HG03097 (cell line): ENCODE results near the gene CCBE1.

Experiments
- ATAC-seq: cut with Tn5 transposase; IDR thresholded peaks from one replicate; pipeline ENCODE4 v1.9.1; 2021; ENCODE audit not compliant: unreplicated experiment, low FRiP score

The CCBE1 gene

DNA sequence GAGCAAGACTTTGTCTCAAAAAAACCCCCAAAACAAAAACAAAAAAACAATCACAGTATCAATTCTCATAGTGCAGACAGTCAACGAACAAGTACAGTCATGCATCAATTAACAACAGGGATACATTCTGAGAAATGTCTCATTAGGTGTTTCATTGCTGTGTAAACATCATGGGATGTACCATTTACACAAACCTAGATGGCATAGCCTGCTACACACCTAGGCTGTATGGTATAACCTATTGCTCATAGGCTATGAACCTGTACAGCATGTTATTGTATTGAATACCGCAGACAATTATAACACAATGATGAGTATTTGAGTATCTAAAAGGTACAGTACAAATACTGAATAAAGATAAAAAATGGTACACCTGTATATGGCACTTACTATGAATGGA, 270.4 kb downstream of the CCBE1 start:
- ATAC-seq, result no peak

DNA sequence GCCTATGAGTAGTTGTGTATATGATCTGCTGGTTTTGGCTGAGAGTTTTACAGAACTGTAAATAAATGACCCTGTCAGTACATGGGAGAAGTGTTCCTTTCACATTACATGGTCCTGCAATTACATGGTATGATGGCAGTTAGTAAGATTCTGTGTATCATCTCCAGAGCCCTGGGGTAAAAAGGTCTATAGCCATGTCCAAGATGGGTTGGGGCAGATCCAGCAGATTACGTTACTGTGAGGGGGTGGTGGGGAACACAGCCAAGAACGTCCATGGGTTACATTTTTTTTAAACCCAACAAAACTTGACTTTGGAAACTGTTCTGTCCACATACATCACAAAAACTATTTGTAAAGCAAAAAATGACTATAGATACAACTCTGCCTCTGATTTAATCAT, 274.0 kb downstream of the CCBE1 start:
- no peak for ATAC-seq

DNA sequence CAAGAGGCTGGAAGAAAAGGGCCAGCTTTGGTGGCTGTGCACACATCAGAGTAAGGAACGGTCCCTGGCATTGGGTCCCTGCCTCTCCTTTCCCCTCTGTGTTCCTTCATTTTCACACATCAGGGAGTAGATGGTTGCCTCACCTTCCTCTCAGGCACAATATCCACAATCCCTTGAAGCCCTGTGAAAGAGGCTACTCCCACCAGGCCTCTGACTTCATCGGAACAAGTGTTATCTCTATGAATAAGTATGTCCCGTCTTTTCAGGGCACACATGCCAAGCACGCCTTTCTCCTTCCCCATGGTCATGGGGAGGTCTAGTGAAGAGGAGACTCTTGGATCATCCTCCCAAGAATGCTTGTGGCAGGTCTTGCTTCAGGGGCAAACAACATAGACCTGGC, 277.0 kb downstream of the CCBE1 start:
- ATAC-seq, result no peak

DNA sequence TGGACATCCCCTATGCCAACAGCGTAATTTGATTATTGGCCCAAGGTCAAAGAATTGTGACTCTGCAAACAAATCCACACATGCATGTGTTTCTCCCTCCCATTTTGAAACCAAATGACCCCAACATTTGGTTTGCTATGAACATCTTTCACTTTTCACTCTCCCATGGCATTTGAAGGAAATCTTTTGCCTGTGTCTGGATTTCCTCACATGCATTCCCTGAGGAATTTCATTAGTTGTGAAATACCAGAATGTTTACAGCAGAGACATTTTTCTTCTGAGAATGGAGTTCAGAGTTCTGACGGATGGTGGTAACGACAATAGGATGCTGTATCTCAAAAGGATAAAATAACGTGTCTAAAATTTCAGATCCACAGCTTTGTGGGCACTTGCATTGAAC, 277.8 kb downstream of the CCBE1 start:
- no peak for ATAC-seq

DNA sequence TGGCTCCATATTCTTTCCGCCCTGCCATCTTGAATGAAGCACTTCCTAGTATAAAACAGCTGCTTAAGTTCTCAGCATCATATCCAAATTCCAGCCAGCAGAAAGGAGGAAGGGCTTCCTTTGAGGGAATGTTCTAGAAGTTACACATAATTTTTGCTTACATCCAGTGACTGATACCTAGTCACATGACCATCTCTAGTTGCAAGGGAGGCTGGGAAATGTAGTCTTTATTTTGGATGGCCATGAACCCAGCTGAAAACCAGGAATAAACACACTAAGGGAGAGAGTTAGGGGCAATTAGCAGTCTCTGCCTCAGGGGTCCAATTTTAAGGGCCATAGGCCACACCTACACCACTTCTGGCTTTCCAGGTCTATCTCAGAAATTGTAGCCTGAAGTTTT, 280.4 kb downstream of the CCBE1 start:
- no peak for ATAC-seq

DNA sequence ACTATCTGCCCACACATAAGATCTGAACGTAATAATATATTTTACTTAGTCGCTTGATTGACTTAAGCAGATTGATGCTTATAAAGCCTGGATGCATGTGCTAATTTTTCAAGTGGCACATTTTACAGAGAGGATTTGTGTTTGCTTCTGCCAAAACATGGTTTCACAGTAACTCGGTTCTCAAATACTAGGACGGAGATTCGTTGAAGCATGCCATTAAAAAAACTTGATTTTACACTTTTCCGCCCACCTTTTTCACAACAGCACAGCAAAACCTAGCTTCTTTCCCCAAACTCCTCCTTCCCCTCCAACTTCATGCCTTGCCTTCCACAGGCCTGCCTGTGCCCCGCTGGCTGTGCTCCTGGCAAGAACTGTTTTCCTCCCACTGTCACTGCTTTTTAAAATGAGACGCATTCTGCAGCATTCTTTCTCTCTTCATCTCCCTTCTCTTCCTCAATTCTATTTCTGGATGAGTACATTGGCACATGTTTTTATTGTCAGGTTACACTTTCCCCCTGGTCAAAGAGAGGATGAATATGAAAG, 283.0 kb downstream of the CCBE1 start:
- no peak for ATAC-seq

DNA sequence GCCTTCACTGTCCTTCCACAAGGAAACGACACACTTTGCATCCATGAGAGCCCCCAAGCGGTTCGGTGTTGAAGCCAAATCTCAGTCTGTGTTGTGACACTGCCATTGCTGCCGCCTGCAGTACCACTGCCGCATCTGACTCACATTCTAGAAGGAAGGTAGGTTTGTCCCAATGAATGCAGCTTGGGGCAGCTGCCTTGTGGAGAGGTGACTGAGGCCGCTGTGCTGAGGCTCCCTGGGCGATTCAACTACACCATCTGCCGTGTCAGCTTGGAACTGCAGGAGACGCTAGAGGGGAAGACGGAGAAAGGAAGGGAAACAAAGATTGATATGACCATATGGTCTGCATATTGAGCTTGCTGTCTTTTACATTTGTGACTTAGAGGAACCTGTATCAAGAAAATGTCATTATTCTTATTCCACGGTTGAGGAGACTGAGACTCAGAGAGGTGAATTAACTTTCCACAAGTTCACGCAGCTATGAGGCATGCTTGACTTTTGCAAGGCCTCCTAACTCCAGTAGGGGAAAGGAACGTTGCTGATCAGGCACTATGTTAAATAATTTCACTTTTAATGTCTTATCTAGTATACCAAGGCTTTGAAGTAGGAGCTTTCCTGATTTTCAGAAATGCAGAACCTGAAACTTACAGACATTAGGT, 294.7 kb downstream of the CCBE1 start:
- peak; percentile 99 for ATAC-seq

DNA sequence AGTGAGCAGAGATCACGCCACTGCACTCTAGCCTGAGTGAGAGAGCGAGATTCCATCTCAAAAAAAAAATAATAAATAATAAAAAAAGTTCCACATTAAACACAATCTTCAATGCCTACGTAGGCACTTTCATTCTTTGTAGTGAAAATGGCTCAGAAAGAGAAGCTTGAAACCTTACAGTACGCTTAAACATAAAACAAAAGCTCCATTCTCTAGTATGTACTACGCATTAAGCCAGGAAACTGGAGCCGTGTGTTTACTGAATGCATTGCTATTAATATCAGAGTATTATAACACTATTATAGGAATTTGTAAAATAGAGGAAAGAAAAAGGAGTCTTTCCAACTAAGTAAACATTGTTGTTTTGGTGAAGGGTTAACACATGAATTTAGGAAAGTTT, 296.8 kb downstream of the CCBE1 start:
- ATAC-seq, result no peak

DNA sequence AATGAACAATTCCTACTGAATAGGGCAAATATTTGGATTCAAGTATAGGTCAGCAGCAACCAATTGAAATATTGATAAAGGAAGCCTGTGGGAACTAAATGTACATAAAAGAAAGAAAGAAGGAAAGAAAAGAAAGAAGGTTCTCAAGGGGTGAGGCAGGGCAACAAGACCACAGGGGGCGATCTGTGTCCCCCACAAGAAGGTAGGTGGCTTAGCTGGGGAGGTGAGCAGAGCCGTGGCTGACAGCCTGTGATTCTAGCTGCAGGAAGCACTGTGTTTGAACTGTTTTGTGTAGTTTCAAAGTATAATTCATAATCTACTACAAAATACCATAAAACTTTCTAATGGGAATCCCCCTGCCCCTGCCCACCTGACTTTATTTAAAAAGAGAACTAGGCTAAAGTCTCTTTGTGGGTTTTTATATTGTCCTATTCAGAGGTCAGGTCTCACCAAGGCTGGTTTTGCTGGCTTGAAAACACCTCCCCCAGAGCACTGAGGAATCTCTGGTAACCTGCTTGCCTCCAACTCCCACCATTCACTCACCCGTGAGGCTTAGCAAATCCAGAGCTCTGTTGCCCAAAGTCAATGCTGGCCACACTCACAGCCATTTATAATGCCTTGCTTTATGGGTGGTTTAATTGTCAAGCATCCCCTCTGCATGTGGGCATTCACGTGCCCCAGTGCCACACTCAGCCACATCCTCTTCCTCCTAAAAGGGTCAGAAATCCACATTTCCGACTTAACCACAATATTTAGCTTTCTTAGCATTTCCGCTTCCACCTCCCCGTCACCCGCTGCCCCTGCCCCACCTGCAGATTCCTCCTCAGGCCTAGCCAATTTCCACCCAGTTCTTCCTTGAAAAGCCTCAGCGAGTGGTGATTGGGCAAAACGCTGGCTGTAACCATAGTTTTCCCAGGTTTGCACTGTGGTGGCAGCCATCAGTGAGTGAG, 301.7 kb downstream of the CCBE1 start:
- no peak for ATAC-seq

DNA sequence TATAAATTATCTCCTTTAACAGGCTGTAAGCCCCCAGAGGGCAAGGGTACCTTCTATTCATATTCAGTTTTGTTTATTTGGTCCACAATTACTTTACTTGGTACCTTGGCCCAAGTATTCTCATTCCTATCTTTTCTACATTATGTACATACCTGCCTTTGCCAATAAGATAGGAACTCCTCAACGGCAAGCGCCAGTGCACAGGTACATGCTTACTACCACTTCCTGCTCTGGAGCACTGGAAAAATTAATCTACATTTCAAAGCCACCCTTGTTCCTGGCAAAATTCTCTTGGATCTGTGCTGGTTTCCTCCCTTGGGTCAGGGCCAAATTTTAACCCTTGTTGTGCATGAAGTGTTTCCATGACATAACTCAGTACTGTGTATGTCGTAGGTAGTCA, 303.8 kb downstream of the CCBE1 start:
- no peak for ATAC-seq

DNA sequence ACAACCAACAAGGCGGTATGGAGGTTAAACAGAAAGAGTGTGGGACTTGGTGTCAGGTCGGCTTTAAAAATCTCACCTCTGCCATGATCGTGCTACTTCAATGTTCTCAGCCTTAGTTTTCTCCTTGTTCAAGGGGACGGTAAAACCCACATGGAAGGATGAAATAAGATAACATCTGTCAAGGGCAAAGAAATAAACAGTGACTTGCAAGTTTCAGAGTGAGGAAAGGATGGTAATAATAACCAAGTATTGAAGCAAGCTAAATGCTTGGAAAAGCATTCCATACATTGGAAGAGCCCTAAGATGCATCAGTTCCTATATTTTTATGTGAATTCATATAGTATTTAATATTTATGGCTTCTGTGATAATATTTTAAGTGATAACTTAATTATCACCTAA, 308.4 kb downstream of the CCBE1 start:
- no peak for ATAC-seq

DNA sequence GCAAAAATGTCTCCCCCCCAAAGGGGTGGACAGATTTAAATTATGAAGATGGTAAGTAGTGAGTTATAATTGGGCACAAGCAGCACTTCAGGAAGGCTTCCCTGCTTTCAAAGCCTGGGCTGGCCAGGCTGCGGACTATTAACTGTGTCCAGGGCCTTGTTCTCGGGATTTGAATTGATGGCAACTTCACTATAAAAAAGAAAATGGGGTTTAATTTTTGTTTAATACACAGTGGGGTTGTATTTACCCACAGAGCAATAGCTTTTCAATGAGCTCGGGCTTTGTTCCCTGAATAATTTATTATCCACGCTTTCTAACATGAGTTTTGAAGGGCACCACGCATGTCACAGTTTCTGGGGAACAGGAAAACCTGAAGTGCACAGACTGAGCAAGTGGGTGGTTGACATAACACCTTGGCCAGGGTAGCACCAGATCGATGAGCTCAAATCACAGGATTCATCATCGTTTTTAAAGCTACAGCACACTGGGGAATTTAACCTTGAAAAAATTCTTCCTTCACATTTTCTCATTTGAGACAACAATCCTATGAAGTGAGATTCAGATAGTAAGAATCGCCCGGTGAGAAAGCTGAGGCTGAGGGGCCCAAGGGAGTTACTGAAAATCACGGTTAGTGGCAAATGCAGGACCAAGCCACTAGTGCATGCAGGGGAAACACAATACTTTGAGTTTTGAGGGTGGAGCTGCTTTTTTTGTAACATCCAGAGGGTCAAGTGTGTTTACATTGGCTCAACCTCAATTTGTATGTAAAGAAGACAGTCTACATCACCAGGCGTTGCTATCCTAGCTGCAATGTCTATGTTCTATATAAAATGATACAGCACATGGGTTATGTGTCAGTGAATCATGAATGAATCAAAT, 309.3 kb downstream of the CCBE1 start:
- no peak for ATAC-seq

DNA sequence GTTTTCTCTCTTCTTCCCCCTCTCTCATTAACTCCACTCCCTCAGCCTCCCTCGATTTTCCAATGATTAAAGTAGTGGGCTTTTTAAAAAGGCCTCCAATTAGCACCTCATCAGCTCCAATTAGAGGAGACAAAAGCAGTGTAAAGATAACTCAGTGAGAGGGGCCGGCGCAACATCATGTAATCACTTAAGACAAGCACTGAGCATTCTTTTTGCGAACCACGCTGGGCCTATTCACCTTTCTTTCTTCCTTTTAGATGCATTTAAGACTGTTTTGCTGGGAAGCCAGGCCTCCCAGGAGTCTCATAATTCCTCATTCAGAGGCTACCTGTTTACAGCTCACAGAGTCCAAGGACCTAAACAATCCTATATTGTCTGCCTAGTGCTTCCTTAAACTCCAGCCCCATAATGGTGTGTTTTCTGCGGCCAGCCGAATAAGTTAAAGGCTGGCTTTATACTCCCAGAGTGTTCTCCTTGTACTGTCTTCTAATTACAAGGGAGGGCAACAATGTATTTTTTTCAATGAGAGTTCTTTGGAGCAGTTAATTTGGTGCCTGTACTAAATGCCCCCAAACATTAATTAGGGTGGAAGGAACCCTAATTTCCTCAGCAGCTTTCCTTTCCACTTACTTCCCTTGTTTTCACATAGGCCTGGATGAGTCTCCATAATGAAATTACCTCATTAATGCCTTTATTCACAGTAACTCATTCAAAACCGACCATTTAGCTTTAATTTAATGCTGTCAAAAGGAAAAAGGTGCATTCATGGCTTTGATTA, 310.1 kb downstream of the CCBE1 start:
- ATAC-seq, result no peak

DNA sequence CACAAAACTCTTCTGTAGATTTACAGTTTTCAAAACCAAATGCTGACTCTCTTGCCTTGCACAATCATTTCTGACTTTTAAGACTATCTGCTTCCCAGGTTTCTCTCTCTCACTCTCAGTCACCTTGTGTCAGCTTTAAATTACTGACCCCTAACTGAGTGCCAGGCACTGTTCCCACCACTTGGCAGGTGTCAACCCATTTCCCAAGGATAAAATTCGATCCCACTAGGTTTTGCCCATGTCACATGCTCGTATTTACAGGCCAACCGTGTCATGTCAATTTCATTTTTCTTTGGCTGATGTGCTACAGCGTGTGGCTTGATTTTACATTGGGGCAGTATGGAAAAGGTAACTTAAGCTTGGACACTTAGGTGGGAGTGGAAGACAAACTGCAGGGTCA, 312.0 kb downstream of the CCBE1 start:
- ATAC-seq, result no peak

DNA sequence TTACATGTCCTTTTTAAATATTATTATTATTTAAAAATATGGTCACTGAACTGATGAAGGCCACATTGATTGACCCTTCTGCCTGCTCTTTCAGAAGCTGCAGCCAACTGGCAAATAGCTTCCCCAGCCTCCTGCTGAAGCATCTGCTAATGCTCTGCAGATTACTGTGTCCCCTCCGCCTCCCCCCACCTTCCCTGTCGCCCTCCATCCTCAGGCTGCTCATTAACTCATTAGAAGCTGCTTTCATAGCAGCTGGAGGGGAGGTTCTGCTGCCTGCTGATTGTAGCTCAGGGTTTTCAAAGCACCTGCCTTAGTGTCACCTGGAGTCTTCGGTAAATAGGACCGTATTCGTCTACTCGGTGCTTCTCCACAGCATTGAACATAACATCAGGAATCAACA, 313.4 kb downstream of the CCBE1 start:
- ATAC-seq, result no peak

DNA sequence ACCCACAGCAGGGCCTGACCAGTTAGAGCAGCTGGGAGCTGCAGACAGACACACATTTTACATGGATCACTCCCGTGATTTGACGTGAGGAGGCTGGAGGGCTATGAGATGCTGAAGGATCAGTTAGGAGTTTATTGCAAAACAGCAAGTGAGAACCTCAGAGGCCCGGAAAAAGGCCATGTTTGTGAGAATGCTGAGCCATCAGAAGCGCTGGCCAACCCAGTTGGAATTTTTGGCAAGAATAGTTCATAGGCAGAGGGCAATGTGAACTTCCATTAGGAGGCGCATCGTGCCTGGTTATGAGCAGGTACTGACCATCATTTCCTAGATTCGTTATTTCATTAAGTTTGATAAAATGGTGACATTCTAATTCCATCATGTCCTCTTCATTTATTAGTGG, 314.8 kb downstream of the CCBE1 start:
- no peak for ATAC-seq

DNA sequence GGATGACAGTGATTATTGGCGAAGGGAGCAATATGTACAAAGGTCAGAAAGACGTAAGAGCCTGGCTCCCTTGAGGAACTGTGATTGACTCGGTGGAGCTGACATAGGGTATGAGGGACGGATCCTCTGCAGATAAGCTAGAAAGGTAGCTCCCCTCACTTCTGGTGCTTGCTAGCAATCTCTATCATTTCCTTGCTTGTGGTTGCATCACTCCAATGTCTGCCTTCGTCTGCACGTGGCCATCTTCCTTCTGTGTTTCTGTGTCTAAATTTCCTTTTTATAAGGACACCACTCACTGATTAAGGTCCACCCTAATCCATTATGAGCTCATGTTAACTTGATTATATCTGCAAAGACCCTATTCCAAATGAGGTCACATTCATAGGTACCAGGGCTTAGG, 315.3 kb downstream of the CCBE1 start:
- ATAC-seq, result no peak
